ENCODE measurements around the gene FAM174C. TPM values are rescaled to one million over a fixed set of nuclear protein-coding genes. Genes with fewer than 3 reads are reported as not detected.

FAM174C gene
- total RNA-seq, 4 donors from 2014 or later: 44.3 to 72.5 (median 58.2) TPM

- Histone ChIP-seq H3K27me3 (no peaks in the 10 kb centered on the region), H3K27ac (peak overlapping the region; percentile 92), H3K9me3 (no peaks in the 10 kb centered on the region), H3K4me3 (peak overlapping the region; percentile 59), H3K4me1 (peaks cover 94% of the 10 kb centered on the region), H3K36me3 (peaks cover 6% of the 10 kb centered on the region)
- DNase-seq (ENCODE audit: low spot score in 2 of 2): no peak
- 26% methylated on average over 13 of the region's 21 CpGs for WGBS
- TF ChIP-seq EP300 (IDR thresholded peaks at IDR 0.05) (no peak), POLR2A (IDR thresholded peaks at IDR 0.05) (no peak), POLR2AphosphoS5 (IDR thresholded peaks at IDR 0.05) (no peak)
- TF ChIP-seq, protein P1, sequence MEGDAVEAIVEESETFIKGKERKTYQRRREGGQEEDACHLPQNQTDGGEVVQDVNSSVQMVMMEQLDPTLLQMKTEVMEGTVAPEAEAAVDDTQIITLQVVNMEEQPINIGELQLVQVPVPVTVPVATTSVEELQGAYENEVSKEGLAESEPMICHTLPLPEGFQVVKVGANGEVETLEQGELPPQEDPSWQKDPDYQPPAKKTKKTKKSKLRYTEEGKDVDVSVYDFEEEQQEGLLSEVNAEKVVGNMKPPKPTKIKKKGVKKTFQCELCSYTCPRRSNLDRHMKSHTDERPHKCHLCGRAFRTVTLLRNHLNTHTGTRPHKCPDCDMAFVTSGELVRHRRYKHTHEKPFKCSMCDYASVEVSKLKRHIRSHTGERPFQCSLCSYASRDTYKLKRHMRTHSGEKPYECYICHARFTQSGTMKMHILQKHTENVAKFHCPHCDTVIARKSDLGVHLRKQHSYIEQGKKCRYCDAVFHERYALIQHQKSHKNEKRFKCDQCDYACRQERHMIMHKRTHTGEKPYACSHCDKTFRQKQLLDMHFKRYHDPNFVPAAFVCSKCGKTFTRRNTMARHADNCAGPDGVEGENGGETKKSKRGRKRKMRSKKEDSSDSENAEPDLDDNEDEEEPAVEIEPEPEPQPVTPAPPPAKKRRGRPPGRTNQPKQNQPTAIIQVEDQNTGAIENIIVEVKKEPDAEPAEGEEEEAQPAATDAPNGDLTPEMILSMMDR (IDR thresholded peaks at IDR 0.05): no peak
Measured at GRCh38 chr19:1262623-1263123, 12.7 kb upstream of the FAM174C start.

GRCh38 chr19:1263188-1263587 is 12.1 kb upstream of the FAM174C start:
- whole genome bisulfite sequencing: 52% methylated on average over 4 of the region's 5 CpGs
- TF ChIP-seq POLR2AphosphoS5 (IDR thresholded peaks at IDR 0.05): no peak
- no peak for TF ChIP-seq POLR2A (IDR thresholded peaks at IDR 0.05)
- TF ChIP-seq EP300 (IDR thresholded peaks at IDR 0.05): no peak
- TF ChIP-seq, protein P1 (IDR thresholded peaks at IDR 0.05): no peak
- Histone ChIP-seq H3K27me3 (no peaks in the 10 kb centered on the region), H3K27ac (peak overlapping the region; percentile 92), H3K9me3 (no peaks in the 10 kb centered on the region), H3K36me3 (peaks cover under 1% of the 10 kb centered on the region), H3K4me3 (no peak overlapping the region), H3K4me1 (peaks cover 94% of the 10 kb centered on the region)
- no peak for DNase-seq (ENCODE audit: low spot score in 2 of 2)

GRCh38 chr19:1264801-1265614 is 10.3 kb upstream of the FAM174C start:
- H3K4me3 ChIP-seq: peak overlapping the region; percentile 56
- no CpG with 5 or more reads among the region's 26 CpGs for WGBS
- no peaks in the 10 kb centered on the region for H3K9me3 ChIP-seq
- H3K36me3 ChIP-seq: no peaks in the 10 kb centered on the region
- peaks cover 88% of the 10 kb centered on the region for H3K4me1 ChIP-seq
- DNase-seq (ENCODE audit: low spot score in 2 of 2): peak in 1 of 2 donors; percentile 90
- TF ChIP-seq EP300 (IDR thresholded peaks at IDR 0.05): no peak
- TF ChIP-seq POLR2AphosphoS5 (IDR thresholded peaks at IDR 0.05): peak; percentile 30 to 74 (median 45)
- no peaks in the 10 kb centered on the region for H3K27me3 ChIP-seq
- H3K27ac ChIP-seq: peak overlapping the region; percentile 92

- peak; percentile 95 for DNase-seq (ENCODE audit: low spot score in 2 of 2)
- Histone ChIP-seq H3K27me3 (no peaks in the 10 kb centered on the region), H3K36me3 (no peaks in the 10 kb centered on the region), H3K9me3 (no peaks in the 10 kb centered on the region), H3K27ac (peak overlapping the region; percentile 92), H3K4me3 (peak overlapping the region; percentile 56), H3K4me1 (peaks cover 88% of the 10 kb centered on the region)
- no CpG with 5 or more reads among the region's 28 CpGs for WGBS
- TF ChIP-seq POLR2AphosphoS5 (IDR thresholded peaks at IDR 0.05) (no peak), POLR2A (IDR thresholded peaks at IDR 0.05) (no peak), EP300 (IDR thresholded peaks at IDR 0.05) (no peak)
- TF ChIP-seq, protein P1 (IDR thresholded peaks at IDR 0.05): no peak
Measured at GRCh38 chr19:1265615-1266128, 9.7 kb upstream of the FAM174C start.

DNA sequence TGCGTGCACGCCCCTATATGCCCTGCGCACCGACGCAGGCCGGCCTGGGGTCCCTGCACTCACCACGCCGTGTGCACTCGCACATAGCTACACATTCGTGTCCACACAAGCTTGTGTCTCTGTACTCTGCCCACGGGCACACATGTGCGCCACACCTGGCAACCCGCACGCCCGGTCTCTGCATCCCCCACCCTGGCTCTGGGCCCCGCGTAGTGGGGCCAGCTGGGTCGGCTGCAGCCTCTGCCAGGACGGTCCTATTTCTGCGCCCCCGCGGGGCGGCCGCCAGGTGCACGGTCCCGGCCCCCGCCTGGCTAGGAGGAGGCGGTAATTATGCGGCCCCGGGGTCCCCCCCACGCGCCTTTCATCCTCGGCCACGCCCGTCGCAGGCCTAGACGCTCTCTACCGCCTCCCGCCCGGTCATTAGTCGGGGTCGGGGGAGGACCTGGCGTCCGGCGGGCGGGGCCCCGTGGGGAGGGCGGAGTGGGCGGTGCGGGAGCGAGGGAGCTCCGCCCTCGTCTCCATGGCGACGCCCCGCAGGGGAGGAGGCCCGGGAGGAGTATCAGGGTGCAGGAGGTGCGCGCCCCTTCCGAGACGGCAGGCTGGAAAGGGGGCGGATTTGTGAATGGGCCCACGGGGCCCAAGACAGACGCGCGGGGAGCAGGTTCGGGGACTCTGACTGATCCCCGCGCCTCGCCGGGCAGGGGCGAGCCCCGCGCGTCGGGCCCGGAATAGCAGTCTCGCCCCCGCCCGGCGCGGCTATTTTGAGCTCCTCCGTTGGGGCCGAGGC is 9.0 kb upstream of the FAM174C start:
- H3K9me3 ChIP-seq: no peaks in the 10 kb centered on the region
- TF ChIP-seq, protein P1 (IDR thresholded peaks at IDR 0.05): no peak
- TF ChIP-seq POLR2A (IDR thresholded peaks at IDR 0.05): no peak
- no peak for TF ChIP-seq EP300 (IDR thresholded peaks at IDR 0.05)
- no peak for TF ChIP-seq POLR2AphosphoS5 (IDR thresholded peaks at IDR 0.05)
- H3K27ac ChIP-seq: peak overlapping the region; percentile 92
- peak overlapping the region; percentile 56 for H3K4me3 ChIP-seq
- peaks cover 91% of the 10 kb centered on the region for H3K4me1 ChIP-seq
- peaks cover 6% of the 10 kb centered on the region for H3K36me3 ChIP-seq
- H3K27me3 ChIP-seq: no peaks in the 10 kb centered on the region
- peak; percentile 91 to 92 for DNase-seq (ENCODE audit: low spot score in 2 of 2)
- WGBS: 1% methylated on average over 20 of the region's 84 CpGs

Measured in suprapubic skin (tissue), 4 donors.